ENCODE data around the gene CER1. TPM values are rescaled to one million over a fixed set of nuclear protein-coding genes. Genes with fewer than 3 reads are reported as not detected.

The CER1 gene
- total and polyA plus RNA-seq, 2 experiments from 2014 or later: not detected

- in situ Hi-C loops (cut with MboI): no loop called here
- WGBS, 2 experiments (ENCODE audit: low coverage in 1 of 2, low lambda C conversion rate in 2 of 2, missing lambda C conversion rate in 2 of 2): 70 to 87% methylated on average over 1 of the region's 1 CpG
- Histone ChIP-seq H3K4me1 (ENCODE audit: insufficient read depth) (no peaks in the 10 kb centered on the region), H3K27me3 (replicated peaks; ENCODE audit: insufficient read depth) (no peaks in the 10 kb centered on the region), H3K9me3 (ENCODE audit: low read depth) (no peaks in the 10 kb centered on the region), H3K4me3 (no peak overlapping the region), H3K4me2 (ENCODE audit: unreplicated experiment) (no peak overlapping the region), H3K79me2 (ENCODE audit: insufficient read depth) (no peaks in the 10 kb centered on the region), H3F3A (ENCODE audit: insufficient read depth) (no peaks in the 10 kb centered on the region), H2AFZ (no peak overlapping the region), H3K9me2 (ENCODE audit: insufficient read depth) (no peaks in the 10 kb centered on the region), H3K27ac (no peak overlapping the region), H4K20me1 (ENCODE audit: insufficient read depth) (no peaks in the 10 kb centered on the region; the same call in 1 of the 2 replicates), H3K9ac (no peak overlapping the region), H3K36me3 (ENCODE audit: low read depth) (no peaks in the 10 kb centered on the region)
- TF ChIP-seq EZH2phosphoT487 (IDR thresholded peaks at IDR 0.05; ENCODE audit: insufficient read depth, low read depth) (no peak), EZH2 (IDR thresholded peaks at IDR 0.05; ENCODE audit: insufficient read depth, poor library complexity, severe bottlenecking) (no peak)
- no peak for DNase-seq
Observed at GRCh38 chr9:14752271-14752670, 29.7 kb upstream of the CER1 start.

DNA sequence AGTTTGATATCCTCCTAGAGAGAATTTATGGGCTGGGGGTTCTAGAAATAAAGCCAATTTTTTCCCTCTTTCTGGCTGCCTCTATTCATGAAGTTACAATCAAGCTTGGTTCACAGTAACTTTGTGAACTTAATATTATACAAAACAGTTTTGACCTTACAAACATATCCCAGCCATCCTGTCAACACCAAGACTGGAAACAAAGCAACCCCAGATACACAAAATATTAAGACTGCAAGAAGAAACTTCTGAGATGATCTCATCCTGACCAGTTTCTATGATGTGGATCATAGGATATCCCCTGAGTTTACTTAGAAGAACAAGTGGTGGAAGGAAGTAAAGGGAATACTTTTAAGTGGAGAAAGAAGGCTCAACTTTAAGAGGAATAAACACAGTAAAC is 28.3 kb upstream of the CER1 start:
- Histone ChIP-seq H3K4me3 (no peak overlapping the region), H3K9me2 (ENCODE audit: insufficient read depth) (no peaks in the 10 kb centered on the region), H3K79me2 (ENCODE audit: insufficient read depth) (no peaks in the 10 kb centered on the region), H4K20me1 (ENCODE audit: insufficient read depth) (no peaks in the 10 kb centered on the region; the same call in 1 of the 2 replicates), H3K4me1 (ENCODE audit: insufficient read depth) (no peaks in the 10 kb centered on the region), H3F3A (ENCODE audit: insufficient read depth) (no peaks in the 10 kb centered on the region), H2AFZ (no peak overlapping the region), H3K36me3 (ENCODE audit: low read depth) (no peaks in the 10 kb centered on the region), H3K9ac (no peak overlapping the region), H3K27me3 (replicated peaks; ENCODE audit: insufficient read depth) (no peaks in the 10 kb centered on the region), H3K27ac (no peak overlapping the region), H3K9me3 (ENCODE audit: low read depth) (no peaks in the 10 kb centered on the region), H3K4me2 (ENCODE audit: unreplicated experiment) (no peak overlapping the region)
- TF ChIP-seq EZH2phosphoT487 (IDR thresholded peaks at IDR 0.05; ENCODE audit: insufficient read depth, low read depth) (no peak), EZH2 (IDR thresholded peaks at IDR 0.05; ENCODE audit: insufficient read depth, poor library complexity, severe bottlenecking) (no peak)
- in situ Hi-C loops (cut with MboI): no loop called here
- DNase-seq: no peak

- no peak for DNase-seq
- no peak overlapping the region for H2AFZ ChIP-seq
- no peak overlapping the region for H3K27ac ChIP-seq
- H3K4me3 ChIP-seq: no peak overlapping the region
- no peak for TF ChIP-seq EZH2phosphoT487 (IDR thresholded peaks at IDR 0.05; ENCODE audit: insufficient read depth, low read depth)
- TF ChIP-seq EZH2 (IDR thresholded peaks at IDR 0.05; ENCODE audit: insufficient read depth, poor library complexity, severe bottlenecking): no peak
- WGBS, 2 experiments (ENCODE audit: low coverage in 1 of 2, low lambda C conversion rate in 2 of 2, missing lambda C conversion rate in 2 of 2): 61 to 67% methylated on average over 9 of the region's 9 CpGs
- H3F3A ChIP-seq (ENCODE audit: insufficient read depth): no peaks in the 10 kb centered on the region
- no peaks in the 10 kb centered on the region for H4K20me1 ChIP-seq (ENCODE audit: insufficient read depth)
- no peaks in the 10 kb centered on the region for H3K9me3 ChIP-seq (ENCODE audit: low read depth)
- no peaks in the 10 kb centered on the region for H3K4me1 ChIP-seq (ENCODE audit: insufficient read depth)
- in situ Hi-C loops (cut with MboI): no loop called here
- no peaks in the 10 kb centered on the region for H3K79me2 ChIP-seq (ENCODE audit: insufficient read depth)
- H3K4me2 ChIP-seq (ENCODE audit: unreplicated experiment): no peak overlapping the region
- no peaks in the 10 kb centered on the region for H3K27me3 ChIP-seq (replicated peaks; ENCODE audit: insufficient read depth)
- H3K36me3 ChIP-seq (ENCODE audit: low read depth): no peaks in the 10 kb centered on the region
- H3K9me2 ChIP-seq (ENCODE audit: insufficient read depth): no peaks in the 10 kb centered on the region
- no peak overlapping the region for H3K9ac ChIP-seq
Observed at GRCh38 chr9:14749741-14750211, 27.2 kb upstream of the CER1 start.

DNA sequence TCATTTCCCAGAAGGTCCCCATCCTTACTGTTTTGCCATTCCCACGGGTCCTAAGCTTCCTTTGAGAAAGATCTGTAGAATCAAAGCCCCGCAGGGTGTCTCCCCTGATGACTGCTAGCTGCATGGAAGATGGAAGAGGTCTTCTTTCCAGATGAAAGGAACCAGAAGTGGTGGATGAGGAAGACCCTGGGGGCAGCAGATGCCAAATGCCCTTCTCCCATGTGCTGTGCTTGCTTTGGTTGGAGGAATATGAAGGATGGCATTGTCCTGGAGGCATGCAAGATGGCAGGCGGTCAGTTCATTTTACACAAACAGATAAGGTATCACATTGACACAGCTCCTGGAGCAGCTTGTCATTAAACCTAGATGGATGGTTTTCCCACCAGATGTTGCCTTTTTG is 25.8 kb upstream of the CER1 start:
- no peaks in the 10 kb centered on the region for H3K4me1 ChIP-seq (ENCODE audit: insufficient read depth)
- H3K9ac ChIP-seq: no peak overlapping the region
- no peaks in the 10 kb centered on the region for H3K9me3 ChIP-seq (ENCODE audit: low read depth)
- DNase-seq: no peak
- no peak overlapping the region for H3K4me2 ChIP-seq (ENCODE audit: unreplicated experiment)
- no peaks in the 10 kb centered on the region for H3K9me2 ChIP-seq (ENCODE audit: insufficient read depth)
- no peaks in the 10 kb centered on the region for H3K36me3 ChIP-seq (ENCODE audit: low read depth)
- H4K20me1 ChIP-seq (ENCODE audit: insufficient read depth): no peaks in the 10 kb centered on the region
- no peaks in the 10 kb centered on the region for H3F3A ChIP-seq (ENCODE audit: insufficient read depth)
- H2AFZ ChIP-seq: no peak overlapping the region
- no peak overlapping the region for H3K27ac ChIP-seq
- WGBS, 2 experiments (ENCODE audit: low coverage in 1 of 2, low lambda C conversion rate in 2 of 2, missing lambda C conversion rate in 2 of 2): 46% methylated on average over 3 of the region's 3 CpGs
- H3K4me3 ChIP-seq: no peak overlapping the region
- no peak for TF ChIP-seq EZH2phosphoT487 (IDR thresholded peaks at IDR 0.05; ENCODE audit: insufficient read depth, low read depth)
- no peak for TF ChIP-seq EZH2 (IDR thresholded peaks at IDR 0.05; ENCODE audit: insufficient read depth, poor library complexity, severe bottlenecking)
- H3K79me2 ChIP-seq (ENCODE audit: insufficient read depth): no peaks in the 10 kb centered on the region
- in situ Hi-C loops (cut with MboI): no loop called here
- H3K27me3 ChIP-seq (replicated peaks; ENCODE audit: insufficient read depth): no peaks in the 10 kb centered on the region

DNA sequence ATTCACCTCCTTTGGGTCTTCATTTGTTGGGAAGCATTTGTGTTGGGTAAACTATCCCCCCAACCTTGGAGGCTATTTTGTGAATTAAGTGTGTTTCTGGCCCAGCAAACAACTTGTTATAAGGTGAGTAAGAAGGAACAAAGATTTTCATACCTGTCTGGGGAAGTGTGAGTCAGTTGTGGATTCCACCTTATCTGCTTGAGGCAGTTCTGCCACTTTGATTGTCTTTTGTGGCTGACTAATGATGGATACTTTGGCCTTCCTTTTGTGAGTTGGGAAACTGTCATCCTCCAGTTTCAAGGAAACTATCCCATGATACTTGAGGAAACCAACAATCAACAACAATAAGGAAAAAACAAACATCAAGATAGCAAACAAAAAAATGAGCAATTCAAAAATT is 24.6 kb upstream of the CER1 start:
- H3K9ac ChIP-seq: no peak overlapping the region
- TF ChIP-seq EZH2 (IDR thresholded peaks at IDR 0.05; ENCODE audit: insufficient read depth, poor library complexity, severe bottlenecking) (no peak), EZH2phosphoT487 (IDR thresholded peaks at IDR 0.05; ENCODE audit: insufficient read depth, low read depth) (no peak)
- H3K4me1 ChIP-seq (ENCODE audit: insufficient read depth): no peaks in the 10 kb centered on the region
- no peak for DNase-seq
- H3K9me2 ChIP-seq (ENCODE audit: insufficient read depth): no peaks in the 10 kb centered on the region
- H3K9me3 ChIP-seq (ENCODE audit: low read depth): no peaks in the 10 kb centered on the region
- no peaks in the 10 kb centered on the region for H4K20me1 ChIP-seq (ENCODE audit: insufficient read depth)
- H3K79me2 ChIP-seq (ENCODE audit: insufficient read depth): no peaks in the 10 kb centered on the region
- no peak overlapping the region for H3K4me3 ChIP-seq
- in situ Hi-C loops (cut with MboI): no loop called here
- no peak overlapping the region for H3K4me2 ChIP-seq (ENCODE audit: unreplicated experiment)
- no peaks in the 10 kb centered on the region for H3F3A ChIP-seq (ENCODE audit: insufficient read depth)
- H2AFZ ChIP-seq: no peak overlapping the region
- H3K27ac ChIP-seq: no peak overlapping the region
- no peaks in the 10 kb centered on the region for H3K36me3 ChIP-seq (ENCODE audit: low read depth)
- no peaks in the 10 kb centered on the region for H3K27me3 ChIP-seq (replicated peaks; ENCODE audit: insufficient read depth)
